NCI-H82 treated with DMSO at 0.1 percent for 48 hours (cell line): Measurements from ENCODE around the gene SLC35B2.
A peak's percentile ranks its signal among the peaks of the same experiment; 100 is the strongest.

Experiments
- DNase-seq: peaks from one replicate; lab custom pipeline; 2025; ENCODE audit not compliant: unreplicated experiment; lab: John Stamatoyannopoulos, UW

The SLC35B2 gene

DNA sequence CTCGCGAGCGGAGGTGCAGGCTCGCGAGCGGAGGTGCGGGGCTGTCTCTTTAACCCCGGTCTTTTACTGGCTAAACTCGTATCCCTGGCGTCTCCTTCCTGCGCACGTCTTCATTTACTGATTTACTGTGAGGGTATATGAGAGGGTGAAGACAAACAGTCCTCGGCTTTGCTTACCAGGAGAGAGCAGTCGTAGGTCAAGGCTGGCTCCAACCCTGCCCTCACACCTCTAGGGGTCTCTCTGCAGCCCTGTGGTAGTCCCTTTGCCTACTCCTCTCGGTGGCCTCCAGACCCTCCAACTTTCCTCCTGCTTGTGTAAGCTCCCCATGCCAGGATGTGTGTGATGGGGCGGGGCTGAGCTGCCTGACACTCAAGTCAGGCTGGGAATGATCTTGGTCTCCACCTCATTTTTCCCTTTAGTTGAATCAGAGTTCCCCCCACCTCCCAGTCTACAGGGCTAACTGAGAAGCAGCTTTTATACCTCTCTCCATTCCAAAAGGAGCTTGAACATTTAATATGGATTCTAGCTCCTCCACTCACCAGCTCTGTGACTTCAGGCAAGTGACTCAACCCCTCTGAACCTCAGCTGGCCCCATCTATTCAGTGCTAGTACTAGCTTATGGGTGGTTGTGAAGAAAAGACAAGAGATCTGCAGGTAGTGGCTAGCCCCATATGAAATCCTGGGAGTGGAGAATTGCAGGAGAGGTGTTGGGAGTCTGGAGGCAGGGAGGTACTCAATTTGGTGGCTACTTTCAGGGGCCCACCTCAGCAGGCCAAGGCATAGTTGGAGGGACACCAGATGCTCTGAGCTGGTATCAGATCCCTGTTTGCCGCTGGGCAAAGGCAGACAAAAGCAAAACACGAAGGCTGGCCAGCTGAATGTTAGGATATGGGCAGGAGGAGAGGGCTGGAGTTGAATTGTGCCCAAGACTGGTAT, 33.0 kb downstream of the SLC35B2 start:
- peak; percentile 27 for DNase-seq

GRCh38 chr6:44223319-44224028, 33.9 kb downstream of the SLC35B2 start, which contains the start of gene SLC29A1:
Gene SLC29A1, plus strand, starts transcription at chr6:44223595. Its CDS starts 3,719 bp downstream, at chr6:44227314.
- DNase-seq = peak; percentile 67

DNA sequence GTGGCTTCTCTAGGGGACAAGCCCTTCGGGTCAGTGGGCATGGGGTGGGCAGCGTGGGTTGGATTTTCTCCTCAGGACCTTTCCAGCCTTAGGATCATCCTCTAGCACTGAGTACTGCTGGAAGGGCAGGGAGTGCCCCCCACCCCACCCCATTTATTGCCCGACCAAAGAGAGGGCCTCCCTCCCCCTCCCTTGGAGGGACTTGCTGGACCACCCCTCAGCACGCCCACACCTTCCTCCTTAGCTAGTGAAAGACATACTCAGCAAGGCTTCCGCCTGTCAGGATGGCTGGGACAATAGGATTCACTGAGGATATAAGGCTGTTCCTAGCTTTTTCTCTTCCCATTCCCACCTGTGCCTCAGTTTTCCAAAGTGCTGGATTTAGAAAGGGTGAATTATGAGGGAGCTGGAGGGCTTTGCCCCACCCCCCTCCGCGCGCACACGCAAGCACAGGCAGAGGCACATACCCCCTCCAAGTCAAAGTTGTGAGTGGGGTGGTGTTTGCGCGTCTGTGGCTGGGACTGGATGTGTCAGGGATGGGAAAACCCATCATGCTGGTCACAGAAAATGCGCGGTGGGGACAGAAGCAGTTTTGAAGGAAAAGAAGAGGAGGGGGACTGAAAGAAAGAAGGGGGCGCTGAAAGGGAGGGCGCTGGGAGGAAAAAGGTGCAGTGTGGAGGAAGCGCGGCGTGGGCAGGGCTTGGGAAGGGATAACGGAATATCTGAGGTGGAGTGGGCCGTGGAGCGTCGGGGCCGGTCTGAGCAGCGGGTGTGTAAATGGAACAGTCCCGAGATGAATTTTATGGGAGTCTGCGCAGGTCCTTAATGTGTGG, 34.6 kb downstream of the SLC35B2 start:
- DNase-seq = no peak

- no peak for DNase-seq
Observed at GRCh38 chr6:44221961-44222335, 35.4 kb downstream of the SLC35B2 start.

DNA sequence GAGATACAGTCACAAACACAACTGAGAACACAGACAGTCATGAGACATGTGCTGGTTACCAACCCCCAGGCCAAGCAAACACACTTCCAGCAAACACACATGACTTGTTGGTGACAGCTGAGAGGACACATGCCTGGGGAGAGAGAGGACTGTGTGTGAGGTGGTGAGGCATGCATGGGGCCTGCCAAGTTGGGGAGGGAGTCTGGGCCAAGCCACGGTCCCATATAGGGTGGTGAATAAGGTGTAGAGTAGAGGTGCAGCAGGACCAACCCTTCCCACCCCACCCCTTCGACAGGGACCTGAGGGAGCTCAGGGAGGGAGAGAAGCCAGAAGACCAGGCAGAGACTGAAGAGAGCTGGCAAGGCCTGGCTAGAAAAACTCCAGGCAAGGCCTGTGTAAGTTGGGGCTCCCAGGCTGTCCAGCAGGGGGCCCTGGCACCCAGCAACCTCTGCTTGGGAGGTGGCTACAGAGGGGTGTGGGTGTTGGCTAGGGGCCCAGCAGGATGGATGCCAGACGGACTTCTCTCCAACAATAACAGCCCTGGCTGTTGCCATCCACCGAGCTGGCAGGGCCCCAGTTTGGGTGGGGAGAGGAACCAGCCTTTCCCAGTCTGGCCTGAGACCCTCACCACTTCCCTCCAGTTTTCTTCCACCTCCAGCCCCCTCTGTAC, 35.9 kb downstream of the SLC35B2 start:
- peak; percentile 50 for DNase-seq

GRCh38 chr6:44220913-44221290, 36.4 kb downstream of the SLC35B2 start:
- DNase-seq = no peak

GRCh38 chr6:44219815-44220784, 37.2 kb downstream of the SLC35B2 start:
- no peak for DNase-seq

GRCh38 chr6:44219053-44219814, 38.1 kb downstream of the SLC35B2 start:
- DNase-seq = peak; percentile 91

DNA sequence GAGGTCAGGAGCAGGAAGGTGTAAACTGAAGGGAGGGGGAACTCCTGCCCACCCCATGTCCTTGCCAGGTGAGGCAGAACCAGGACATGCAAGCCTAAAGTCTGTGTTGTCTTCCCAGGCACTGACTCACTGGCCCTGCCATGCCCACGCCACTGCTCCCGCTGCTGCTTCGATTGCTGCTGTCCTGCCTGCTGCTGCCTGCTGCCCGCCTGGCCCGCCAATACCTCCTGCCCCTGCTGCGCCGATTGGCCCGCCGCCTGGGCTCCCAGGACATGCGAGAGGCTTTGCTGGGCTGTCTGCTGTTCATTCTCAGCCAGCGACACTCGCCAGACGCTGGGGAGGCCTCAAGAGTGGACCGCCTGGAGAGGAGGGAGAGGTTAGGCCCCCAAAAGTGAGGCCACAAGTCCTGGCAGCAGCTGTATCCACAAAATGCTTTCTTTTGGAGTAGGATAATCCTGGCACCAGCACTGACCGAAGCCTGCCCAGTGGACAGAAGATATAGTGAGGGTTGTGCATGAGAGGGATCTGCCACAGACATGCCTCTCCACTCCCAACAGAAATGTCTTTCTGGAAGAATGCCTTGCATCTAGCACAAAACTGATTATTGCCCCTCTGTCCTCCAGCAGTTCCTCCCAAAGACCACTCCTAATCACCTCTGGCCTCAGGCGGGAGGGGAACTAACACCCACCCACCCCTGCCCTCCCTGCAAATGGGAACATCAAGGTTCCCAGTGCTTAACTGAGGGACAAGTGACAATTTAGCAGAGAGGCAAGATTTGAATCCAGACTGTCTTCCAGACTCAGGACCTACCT, 39.8 kb downstream of the SLC35B2 start:
- no peak for DNase-seq

DNA sequence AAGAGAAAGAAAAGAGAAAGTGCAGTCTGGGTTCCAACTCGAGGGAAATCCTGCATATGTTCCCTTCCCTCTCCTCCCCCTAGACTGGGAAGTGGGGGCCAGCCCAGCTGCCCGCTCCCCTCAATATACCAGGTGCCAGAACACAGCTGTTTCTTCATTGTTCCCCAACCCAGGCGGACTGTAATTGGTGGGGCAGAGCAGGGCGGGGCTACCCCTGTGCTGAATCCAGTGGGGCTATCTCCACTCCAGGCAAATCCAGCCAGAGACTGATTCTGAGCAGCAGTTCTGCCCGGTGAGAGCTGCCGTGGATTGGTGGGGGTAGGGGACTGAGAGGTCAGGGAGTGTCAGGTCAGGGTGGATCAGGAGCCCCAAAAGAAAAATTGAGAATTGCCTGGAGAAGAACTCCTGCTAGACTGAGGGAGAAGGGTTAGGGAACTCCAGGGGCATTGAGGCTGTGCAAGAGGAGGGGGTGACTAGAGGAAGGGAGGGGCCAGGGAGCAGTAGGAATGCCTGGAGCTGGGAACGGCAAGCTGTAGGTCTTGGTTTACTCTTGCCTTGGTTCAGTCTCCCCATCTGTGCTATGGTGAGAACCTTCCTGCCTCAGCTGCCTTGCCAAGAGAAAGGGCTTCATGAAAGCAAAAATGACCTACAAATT, 40.5 kb downstream of the SLC35B2 start, which contains the start of gene MYMX:
Gene MYMX (plus strand): TSS at position 250 of the 655 bp plus-strand sequence. CDS start 546 bp downstream, outside the sequence.
- DNase-seq = peak; percentile 13

DNA sequence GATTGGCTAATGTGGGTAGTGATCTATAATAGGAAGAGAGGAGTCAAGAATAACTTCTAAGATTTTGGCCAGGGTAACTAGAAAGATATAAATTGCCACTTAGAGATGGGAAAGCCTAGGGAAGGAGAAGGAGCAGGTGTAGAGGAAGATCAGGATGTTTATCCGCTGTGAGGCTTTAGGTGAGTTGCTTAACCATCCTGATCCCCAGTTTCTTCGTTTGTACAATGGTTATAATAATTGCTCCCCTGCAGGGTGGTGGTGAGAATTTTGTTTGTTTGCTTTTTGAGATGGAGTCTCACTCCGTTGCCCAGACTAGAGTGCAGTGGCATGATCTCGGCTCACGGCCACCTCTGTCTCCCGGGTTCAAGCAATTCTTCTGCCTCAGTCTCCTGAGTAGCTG, 43.0 kb downstream of the SLC35B2 start:
- DNase-seq = no peak

GRCh38 chr6:44211284-44211683, 46.0 kb downstream of the SLC35B2 start:
- DNase-seq = no peak

GRCh38 chr6:44207966-44208365, 49.4 kb downstream of the SLC35B2 start:
- DNase-seq = no peak
